Esophagus squamous epithelium (tissue), 5 donors: ENCODE results near the gene C1orf21. TPM values are rescaled to one million over a fixed set of nuclear protein-coding genes. Genes with fewer than 3 reads are reported as not detected.

ENCODE experiments used
- DNase-seq: peaks from one replicate; lab custom pipeline; 2025; lab: John Stamatoyannopoulos, UW
- H3K27ac ChIP-seq, 4 donors: fragments of 200-600 bp; sonication (generic); one replicate each; pipeline ENCODE4 v1.5.1; 2016 to 2019; ENCODE audit warnings: mild to moderate bottlenecking in 1 of 4
- H3K27me3 ChIP-seq, 4 donors: fragments of 200-600 bp; sonication (generic); 1 replicate in 3 of 4; 2 replicates in 1 of 4; pipeline versions ENCODE4 v1.5.1 to v1.6.0; 2017 to 2021; ENCODE audit warnings: antibody characterized with exemption in 1 of 4
- H3K36me3 ChIP-seq, 3 donors: fragments of 200-600 bp; sonication (generic); one replicate each; pipeline ENCODE4 v1.5.1; 2016 to 2019
- H3K4me1 ChIP-seq, 3 donors: fragments of 200-600 bp; sonication (generic); one replicate each; pipeline ENCODE4 v1.5.1; 2017 to 2019
- H3K4me3 ChIP-seq, 4 donors: fragments of 200-600 bp; sonication (generic); 1 replicate in 3 of 4; 2 replicates in 1 of 4; pipeline ENCODE4 v1.5.1; 2016 to 2019; ENCODE audit warnings: mild to moderate bottlenecking in 2 of 4, moderate library complexity in 1 of 4
- H3K9me3 ChIP-seq, 3 donors: fragments of 200-600 bp; sonication (generic); one replicate each; pipeline ENCODE4 v1.5.1; 2016 to 2019
- POLR2A ChIP-seq, 4 donors: fragments of 450-650 bp; IDR thresholded peaks; one replicate each; pipeline ENCODE4 v1.6.1; 2017; ENCODE audit warnings: antibody characterized with exemption in 4 of 4, mild to moderate bottlenecking in 4 of 4, moderate library complexity in 3 of 4
- WGBS, 2 donors: methylation state at CpG; one replicate each; pipeline ENCODE4 v1.1.5; 2018; 5-methylcytosine and 5-hydroxymethylcytosine counted together
- intact Hi-C: fragments of 100-400 bp; cut with DNase I; formaldehyde crosslinking; loops from one replicate; pipeline ENCODE4 v1.15.0; 2022
- total RNA-seq, 4 donors: library from RNA; depleted of rRNA; stranded (reverse); fragments of >200 nt; gene quantifications; one replicate each; pipeline ENCODE4 v1.1.0, GENCODE V29; 2016
- TF ChIP-seq, protein P1 (sequence below), 6 experiments: fragments of 450-650 bp in 4 of 6; fragments of 200-600 bp in 2 of 6; sonication (generic) in 2 of 6; IDR thresholded peaks; one replicate each; pipeline ENCODE4 v1.5.1; 2016 to 2019; ENCODE audit warnings: antibody characterized with exemption in 6 of 6, mild to moderate bottlenecking in 4 of 6, moderate library complexity in 4 of 6
- donor health status: DM: yes; HTN: yes; CAD: no.

Gene C1orf21
- total RNA-seq, 4 donors from 2014 or later: 14.6 to 55.7 (median 36.2) TPM

DNA sequence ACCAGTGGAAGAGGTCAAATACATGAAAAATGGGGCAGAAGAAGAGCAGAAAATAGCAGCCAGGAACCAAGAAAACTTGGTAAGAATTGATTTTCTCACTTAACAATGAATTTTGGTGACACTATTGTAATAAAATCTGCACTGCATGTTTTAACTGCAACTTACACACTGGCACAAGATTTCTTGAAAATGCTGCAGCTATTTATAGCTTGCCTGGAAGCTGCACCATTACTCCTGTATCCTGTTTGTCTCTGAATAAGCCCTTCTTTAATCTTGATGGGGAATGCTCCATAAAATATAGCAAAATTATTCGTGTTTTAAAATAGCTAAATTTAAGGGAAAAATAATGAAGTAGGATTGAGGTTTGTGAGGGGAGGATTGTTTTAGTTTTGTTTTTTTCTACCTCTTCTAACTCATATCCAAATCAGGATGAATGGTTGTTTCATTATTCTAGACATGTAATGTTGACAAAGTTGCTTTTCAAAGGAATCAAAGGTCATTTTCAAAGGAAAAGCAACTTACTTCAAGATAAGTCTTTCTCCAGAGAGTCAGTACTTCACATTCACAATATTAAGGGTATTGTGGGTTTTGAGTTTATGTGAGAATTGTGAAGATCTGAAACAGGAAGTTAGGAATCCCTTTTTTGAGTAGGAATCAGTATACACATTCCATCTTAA is 120.9 kb downstream of the C1orf21 start:
- no peaks in the 10 kb centered on the region for H3K27me3 ChIP-seq
- intact Hi-C loops: no loop called here
- H3K36me3 ChIP-seq: peaks cover 0 to 29% (median 0%) of the 10 kb centered on the region in 3 donors
- H3K9me3 ChIP-seq: no peaks in the 10 kb centered on the region
- peak overlapping the region in 2 of 4 donors; percentile 20 to 21 for H3K27ac ChIP-seq
- H3K4me3 ChIP-seq: no peak overlapping the region
- TF ChIP-seq POLR2A (IDR thresholded peaks at IDR 0.05): no peak
- TF ChIP-seq, protein P1, sequence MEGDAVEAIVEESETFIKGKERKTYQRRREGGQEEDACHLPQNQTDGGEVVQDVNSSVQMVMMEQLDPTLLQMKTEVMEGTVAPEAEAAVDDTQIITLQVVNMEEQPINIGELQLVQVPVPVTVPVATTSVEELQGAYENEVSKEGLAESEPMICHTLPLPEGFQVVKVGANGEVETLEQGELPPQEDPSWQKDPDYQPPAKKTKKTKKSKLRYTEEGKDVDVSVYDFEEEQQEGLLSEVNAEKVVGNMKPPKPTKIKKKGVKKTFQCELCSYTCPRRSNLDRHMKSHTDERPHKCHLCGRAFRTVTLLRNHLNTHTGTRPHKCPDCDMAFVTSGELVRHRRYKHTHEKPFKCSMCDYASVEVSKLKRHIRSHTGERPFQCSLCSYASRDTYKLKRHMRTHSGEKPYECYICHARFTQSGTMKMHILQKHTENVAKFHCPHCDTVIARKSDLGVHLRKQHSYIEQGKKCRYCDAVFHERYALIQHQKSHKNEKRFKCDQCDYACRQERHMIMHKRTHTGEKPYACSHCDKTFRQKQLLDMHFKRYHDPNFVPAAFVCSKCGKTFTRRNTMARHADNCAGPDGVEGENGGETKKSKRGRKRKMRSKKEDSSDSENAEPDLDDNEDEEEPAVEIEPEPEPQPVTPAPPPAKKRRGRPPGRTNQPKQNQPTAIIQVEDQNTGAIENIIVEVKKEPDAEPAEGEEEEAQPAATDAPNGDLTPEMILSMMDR (IDR thresholded peaks at IDR 0.05): no peak
- no peak for DNase-seq
- 25 to 37% methylated on average over 1 of the region's 1 CpG for WGBS, 2 donors
- H3K4me1 ChIP-seq: peaks cover 0 to 47% (median 0%) of the 10 kb centered on the region in 3 donors

DNA sequence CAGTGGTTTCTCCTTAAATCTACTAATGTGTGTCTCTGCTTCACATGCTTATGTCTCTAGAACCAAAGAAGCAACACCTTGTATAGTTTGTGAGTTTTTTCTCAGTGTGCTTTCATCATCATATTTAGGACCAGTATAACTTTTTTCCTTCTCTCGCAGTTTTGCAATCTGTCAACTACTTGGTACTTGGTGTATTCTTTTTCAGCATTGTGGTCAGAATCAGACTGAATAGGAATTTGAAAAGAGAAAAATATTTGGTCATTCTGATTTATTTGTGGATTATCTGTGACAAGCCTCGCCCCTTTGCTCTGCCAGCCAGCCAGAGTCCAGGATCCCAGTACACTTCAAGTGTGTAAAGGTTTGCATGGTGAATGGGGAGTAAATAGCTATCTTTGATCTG is 122.3 kb downstream of the C1orf21 start:
- Histone ChIP-seq H3K27me3 (no peaks in the 10 kb centered on the region), H3K4me3 (no peak overlapping the region), H3K9me3 (no peaks in the 10 kb centered on the region), H3K4me1 (peaks cover 0 to 51% (median 5%) of the 10 kb centered on the region in 3 donors), H3K27ac (no peak overlapping the region), H3K36me3 (peaks cover 0 to 29% (median 0%) of the 10 kb centered on the region in 3 donors)
- no peak for DNase-seq
- WGBS, 2 donors: 92 to 97% methylated on average over 2 of the region's 2 CpGs
- intact Hi-C loops: no loop called here
- TF ChIP-seq POLR2A (IDR thresholded peaks at IDR 0.05): no peak

DNA sequence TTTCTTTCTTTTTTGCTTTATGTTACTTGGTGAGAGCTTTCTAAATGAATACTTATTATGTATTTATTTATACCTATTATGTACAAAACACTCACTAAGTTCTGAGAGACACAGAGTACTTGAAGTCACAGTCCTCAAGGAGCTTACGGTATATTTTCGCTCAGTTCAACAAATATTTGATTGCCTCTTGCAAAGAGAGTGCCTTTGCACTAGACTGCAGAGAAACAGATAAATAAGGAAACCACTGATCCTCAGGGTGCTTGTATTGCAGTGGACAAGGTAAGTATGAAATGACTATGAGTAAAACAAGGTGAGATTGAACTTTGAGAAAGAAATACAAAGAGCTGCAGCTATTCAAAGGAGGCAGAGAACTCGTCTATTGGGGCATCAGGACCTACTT is 123.3 kb downstream of the C1orf21 start:
- Histone ChIP-seq H3K4me3 (no peak overlapping the region), H3K9me3 (no peaks in the 10 kb centered on the region), H3K27me3 (no peaks in the 10 kb centered on the region), H3K36me3 (peaks cover 0 to 29% (median 0%) of the 10 kb centered on the region in 3 donors), H3K4me1 (peaks cover 0 to 49% (median 5%) of the 10 kb centered on the region in 3 donors), H3K27ac (no peak overlapping the region)
- intact Hi-C loops: no loop called here
- TF ChIP-seq, protein P1 (IDR thresholded peaks at IDR 0.05): no peak
- no peak for DNase-seq
- 92 to 98% methylated on average over 3 of the region's 3 CpGs for WGBS, 2 donors

DNA sequence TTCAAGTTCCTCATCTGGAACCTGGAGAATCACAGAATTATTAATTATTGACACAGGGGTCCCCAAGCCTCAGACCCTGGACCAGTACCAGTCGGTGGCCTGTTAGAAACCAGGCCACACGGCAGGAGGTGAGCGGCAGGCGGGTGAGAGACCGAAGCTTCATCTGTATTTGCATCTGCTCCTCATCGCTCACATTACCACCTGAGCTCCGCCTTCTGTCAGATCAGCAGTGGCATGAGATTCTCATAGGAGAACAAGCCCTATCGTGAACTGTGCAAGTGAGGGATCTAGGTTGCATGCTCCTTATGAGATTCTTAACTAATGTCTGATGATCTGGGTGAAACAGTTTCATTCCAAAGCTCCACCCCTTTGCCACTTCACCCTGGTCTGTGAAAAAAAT is 125.9 kb downstream of the C1orf21 start:
- no peaks in the 10 kb centered on the region for H3K27me3 ChIP-seq
- no peaks in the 10 kb centered on the region for H3K9me3 ChIP-seq
- 82 to 89% methylated on average over 3 to 8 of the region's 8 CpGs for WGBS, 2 donors
- peaks cover 0 to 40% (median 0%) of the 10 kb centered on the region in 3 donors for H3K36me3 ChIP-seq
- TF ChIP-seq POLR2A (IDR thresholded peaks at IDR 0.05): no peak
- TF ChIP-seq, protein P1 (IDR thresholded peaks at IDR 0.05): no peak
- peaks cover 0 to 38% (median 5%) of the 10 kb centered on the region in 3 donors for H3K4me1 ChIP-seq
- intact Hi-C loops: no loop called here
- no peak for DNase-seq
- H3K27ac ChIP-seq: no peak overlapping the region
- no peak overlapping the region for H3K4me3 ChIP-seq

DNA sequence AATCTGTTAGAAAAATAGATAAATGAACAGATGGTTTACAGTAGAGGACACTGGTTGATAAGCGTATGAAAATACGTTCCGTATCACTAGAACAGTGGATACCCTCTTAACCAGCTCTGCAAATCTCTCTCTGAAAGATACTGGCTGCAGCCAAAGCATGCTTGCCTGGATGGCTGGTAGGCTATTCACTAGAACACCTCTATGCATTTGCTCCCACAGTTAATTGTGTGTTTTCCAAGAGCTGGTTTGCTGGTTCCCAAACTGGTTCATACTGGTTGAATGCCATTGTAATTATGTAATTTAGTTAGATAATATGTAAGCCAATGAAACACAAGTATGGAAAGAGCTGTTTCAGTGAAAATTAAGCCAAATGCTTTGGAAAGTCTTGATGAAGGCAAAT is 126.6 kb downstream of the C1orf21 start:
- WGBS, 2 donors: 71 to 79% methylated on average over 3 of the region's 3 CpGs
- DNase-seq: no peak
- Histone ChIP-seq H3K27me3 (no peaks in the 10 kb centered on the region), H3K4me1 (peaks cover 0 to 31% (median 5%) of the 10 kb centered on the region in 3 donors), H3K9me3 (no peaks in the 10 kb centered on the region), H3K36me3 (peaks cover 0 to 40% (median 0%) of the 10 kb centered on the region in 3 donors), H3K4me3 (no peak overlapping the region), H3K27ac (peak overlapping the region in 3 of 4 donors; percentile 24 to 36 (median 29))
- intact Hi-C loops: no loop called here
- TF ChIP-seq, protein P1 (IDR thresholded peaks at IDR 0.05): no peak
- TF ChIP-seq POLR2A (IDR thresholded peaks at IDR 0.05): no peak
